ENCODE results near the gene HTR1B.

HTR1B gene

DNA sequence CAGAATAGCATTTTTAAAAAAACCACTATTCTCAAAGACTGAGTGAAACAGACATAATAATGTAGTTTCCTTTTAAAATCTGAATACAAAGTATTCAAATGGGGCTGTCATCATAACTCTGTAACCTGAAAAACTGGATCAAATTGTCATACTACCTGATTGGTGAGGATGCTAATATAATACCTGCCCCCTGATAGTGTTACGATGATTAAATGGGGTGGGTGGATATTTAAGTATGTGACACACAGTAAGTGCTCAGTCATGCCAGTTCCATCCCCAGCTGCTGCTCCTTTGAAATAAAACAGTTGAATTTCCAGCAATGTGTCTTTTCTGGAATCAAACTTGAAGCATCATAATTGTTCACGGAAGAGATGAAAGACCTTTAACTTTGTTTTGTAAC lies 8.9 kb downstream of the HTR1B start:
- no peaks in the 10 kb centered on the region for H3K27me3 ChIP-seq (ENCODE audit: insufficient read depth, low read length, poor library complexity, severe bottlenecking)
- no peak overlapping the region for H3K9ac ChIP-seq (ENCODE audit: low read depth, low read length, poor library complexity, severe bottlenecking)
- H3K9me2 ChIP-seq (replicated peaks; ENCODE audit: low read depth, low read length) = no peaks in the 10 kb centered on the region
- H4K20me1 ChIP-seq (ENCODE audit: insufficient read depth, low read length, poor library complexity, severe bottlenecking) = no peaks in the 10 kb centered on the region
- H2AFZ ChIP-seq (ENCODE audit: low read length) = no peak overlapping the region
- H3K4me1 ChIP-seq (ENCODE audit: insufficient read depth, low read length, poor library complexity, severe bottlenecking) = no peaks in the 10 kb centered on the region
- H3K79me2 ChIP-seq (ENCODE audit: insufficient read depth, low read length) = no peaks in the 10 kb centered on the region
- H3F3A ChIP-seq (ENCODE audit: low read depth) = no peaks in the 10 kb centered on the region
- TF ChIP-seq CTCF (conservative IDR thresholded peaks at IDR 0.05; ENCODE audit: low read length) = no peak
- TF ChIP-seq EZH2phosphoT487 (IDR thresholded peaks at IDR 0.05; ENCODE audit: borderline replicate concordance) = no peak
- no peaks in the 10 kb centered on the region for H3K36me3 ChIP-seq (ENCODE audit: insufficient read depth, low read length)
- H3K4me2 ChIP-seq (ENCODE audit: low read depth, low read length, poor library complexity, severe bottlenecking) = no peak overlapping the region
- no peaks in the 10 kb centered on the region for H3K9me3 ChIP-seq (ENCODE audit: insufficient read depth, low read depth, low read length)
- no peak overlapping the region for H3K4me3 ChIP-seq (ENCODE audit: low read length, poor library complexity, severe bottlenecking)

DNA sequence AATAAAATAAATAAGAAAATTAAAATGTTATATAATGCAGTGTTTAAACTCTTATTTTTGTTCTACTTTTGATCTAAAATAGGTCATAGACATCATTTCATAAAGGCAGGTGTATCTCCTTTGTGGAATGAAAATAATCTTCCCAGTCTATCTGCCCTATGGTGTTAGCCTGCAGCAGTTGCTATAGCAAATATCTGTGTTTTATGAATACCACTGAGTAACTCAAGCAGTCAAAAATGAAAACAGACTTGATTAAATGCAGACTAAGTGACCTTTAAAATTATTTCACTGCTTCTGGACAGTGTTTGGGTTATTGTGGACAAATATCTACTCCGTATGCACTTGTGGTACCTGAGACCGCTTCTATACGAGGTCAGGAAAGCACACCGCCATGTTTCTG lies 11.8 kb downstream of the HTR1B start:
- H3K9me3 ChIP-seq (ENCODE audit: insufficient read depth, low read depth, low read length) = no peaks in the 10 kb centered on the region
- no peaks in the 10 kb centered on the region for H3K36me3 ChIP-seq (ENCODE audit: insufficient read depth, low read length)
- no peaks in the 10 kb centered on the region for H3K4me1 ChIP-seq (ENCODE audit: insufficient read depth, low read length, poor library complexity, severe bottlenecking)
- no peaks in the 10 kb centered on the region for H3F3A ChIP-seq (ENCODE audit: low read depth)
- H3K9ac ChIP-seq (ENCODE audit: low read depth, low read length, poor library complexity, severe bottlenecking) = no peak overlapping the region
- H2AFZ ChIP-seq (ENCODE audit: low read length) = no peak overlapping the region
- TF ChIP-seq CTCF (conservative IDR thresholded peaks at IDR 0.05; ENCODE audit: low read length) (no peak), EZH2phosphoT487 (IDR thresholded peaks at IDR 0.05; ENCODE audit: borderline replicate concordance) (no peak)
- H3K9me2 ChIP-seq (replicated peaks; ENCODE audit: low read depth, low read length) = no peaks in the 10 kb centered on the region
- H3K27me3 ChIP-seq (ENCODE audit: insufficient read depth, low read length, poor library complexity, severe bottlenecking) = no peaks in the 10 kb centered on the region
- no peak overlapping the region for H3K4me3 ChIP-seq (ENCODE audit: low read length, poor library complexity, severe bottlenecking)
- no peaks in the 10 kb centered on the region for H4K20me1 ChIP-seq (ENCODE audit: insufficient read depth, low read length, poor library complexity, severe bottlenecking)
- no peaks in the 10 kb centered on the region for H3K79me2 ChIP-seq (ENCODE audit: insufficient read depth, low read length)
- no peak overlapping the region for H3K4me2 ChIP-seq (ENCODE audit: low read depth, low read length, poor library complexity, severe bottlenecking)

DNA sequence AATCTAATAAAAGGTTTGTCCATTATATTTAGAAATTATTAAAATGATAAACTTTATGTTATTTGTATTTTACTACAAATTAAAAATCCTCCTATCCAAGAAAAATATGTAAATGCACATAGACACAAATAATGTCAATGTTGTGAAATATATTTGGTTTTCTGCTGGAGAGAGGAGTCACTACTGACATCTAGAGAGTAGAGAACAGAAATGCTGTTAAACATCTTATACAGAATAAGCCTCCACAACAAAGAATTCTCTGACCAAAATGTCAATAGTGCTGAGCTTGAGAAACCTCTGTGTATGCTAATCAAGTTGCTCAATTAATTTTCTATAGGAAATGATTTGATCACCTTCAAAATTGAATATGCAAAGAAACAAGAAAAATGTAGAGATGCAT lies 12.4 kb downstream of the HTR1B start:
- Histone ChIP-seq H4K20me1 (ENCODE audit: insufficient read depth, low read length, poor library complexity, severe bottlenecking) (no peaks in the 10 kb centered on the region), H3K9me3 (ENCODE audit: insufficient read depth, low read depth, low read length) (no peaks in the 10 kb centered on the region), H3K79me2 (ENCODE audit: insufficient read depth, low read length) (no peaks in the 10 kb centered on the region), H3K36me3 (ENCODE audit: insufficient read depth, low read length) (no peaks in the 10 kb centered on the region), H3K27me3 (ENCODE audit: insufficient read depth, low read length, poor library complexity, severe bottlenecking) (no peaks in the 10 kb centered on the region), H3K9ac (ENCODE audit: low read depth, low read length, poor library complexity, severe bottlenecking) (no peak overlapping the region), H3K4me1 (ENCODE audit: insufficient read depth, low read length, poor library complexity, severe bottlenecking) (no peaks in the 10 kb centered on the region), H3K4me2 (ENCODE audit: low read depth, low read length, poor library complexity, severe bottlenecking) (no peak overlapping the region), H2AFZ (ENCODE audit: low read length) (no peak overlapping the region), H3K4me3 (ENCODE audit: low read length, poor library complexity, severe bottlenecking) (no peak overlapping the region), H3F3A (ENCODE audit: low read depth) (no peaks in the 10 kb centered on the region), H3K9me2 (replicated peaks; ENCODE audit: low read depth, low read length) (no peaks in the 10 kb centered on the region)
- TF ChIP-seq CTCF (conservative IDR thresholded peaks at IDR 0.05; ENCODE audit: low read length) (no peak), EZH2phosphoT487 (IDR thresholded peaks at IDR 0.05; ENCODE audit: borderline replicate concordance) (no peak)
